Lung microvascular endothelial cell (primary cell): Measurements from ENCODE around the gene NTRK3. TPM values are rescaled to one million over a fixed set of nuclear protein-coding genes. Genes with fewer than 3 reads are reported as not detected.
"Not testable (repeated sequence)": the region's sequence is repeated elsewhere in the genome, so short reads cannot be mapped to it uniquely, and the experiment has no call there.

Source experiments
- DNase-seq, 2 donors: peaks; one replicate each; pipeline versions ENCODE4 v3.0.0 to v3.0.0-alpha.2; 2010; ENCODE audit warnings: low read depth in 2 of 2
- total RNA-seq: library from RNA; depleted of rRNA; stranded (reverse); fragments of >200 nt; gene quantifications from 2 replicates; pipeline ENCODE4 v1.2.1, GENCODE V29; 2014

Gene NTRK3
- total RNA-seq, 1 donor from 2014 or later = not detected

DNA sequence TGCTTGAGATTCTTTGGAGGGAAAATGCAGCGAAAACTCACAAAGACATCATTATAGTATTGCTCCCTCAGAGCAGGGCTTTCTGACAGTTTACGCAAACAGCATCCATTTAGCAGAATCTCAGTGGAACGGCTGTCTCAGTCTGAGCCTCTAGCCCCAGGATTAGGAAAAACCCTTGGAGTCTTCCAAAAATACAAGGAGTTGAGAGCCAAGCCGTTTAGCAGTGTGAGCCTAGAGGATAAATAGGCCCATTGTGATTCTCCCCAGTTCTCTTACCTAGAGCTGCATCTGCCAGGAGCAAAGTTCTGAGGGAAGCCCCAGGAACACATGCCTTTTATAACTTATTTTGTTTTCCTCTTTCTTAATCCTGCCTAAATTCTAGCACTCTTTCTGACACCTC is 359.6 kb downstream of the NTRK3 start:
- no peak for DNase-seq

DNA sequence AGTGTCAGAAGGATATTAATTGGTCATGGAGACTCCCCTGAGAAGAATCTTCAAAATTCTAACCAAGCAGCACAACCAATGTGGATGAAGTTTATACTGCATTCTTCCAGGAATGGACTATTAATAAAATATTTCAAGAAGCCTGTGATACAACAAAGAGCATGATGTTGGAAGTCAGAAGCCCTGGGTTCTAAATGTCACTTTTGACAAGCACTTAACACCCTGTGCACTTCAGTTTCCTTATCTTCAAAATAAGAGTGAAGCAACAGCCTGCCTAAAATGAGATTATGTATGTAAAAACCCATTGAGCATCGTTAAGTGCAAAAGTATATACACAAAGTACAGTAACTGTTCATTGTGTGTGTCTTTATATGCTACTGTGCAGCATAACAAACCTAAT is 369.4 kb downstream of the NTRK3 start:
- no peak for DNase-seq

DNA sequence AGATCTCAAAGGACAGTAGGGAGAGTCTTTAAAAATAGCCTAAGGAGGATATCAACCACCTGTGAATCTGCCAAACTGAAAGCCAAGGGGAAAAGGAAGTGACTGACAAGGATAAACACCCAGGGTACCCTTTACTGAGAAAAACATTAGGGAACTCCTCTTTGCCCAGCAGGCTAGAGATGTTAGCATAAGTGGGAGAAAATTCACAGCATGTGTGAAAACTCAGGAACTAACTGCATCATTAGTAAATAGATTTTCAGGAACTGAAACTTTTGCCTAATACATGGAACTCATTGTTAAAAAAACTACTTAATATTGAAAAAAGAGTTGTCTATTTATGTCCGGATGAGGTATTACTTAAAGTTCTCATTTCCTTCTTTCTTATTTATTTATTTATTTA is 375.5 kb downstream of the NTRK3 start:
- DNase-seq = no peak

DNA sequence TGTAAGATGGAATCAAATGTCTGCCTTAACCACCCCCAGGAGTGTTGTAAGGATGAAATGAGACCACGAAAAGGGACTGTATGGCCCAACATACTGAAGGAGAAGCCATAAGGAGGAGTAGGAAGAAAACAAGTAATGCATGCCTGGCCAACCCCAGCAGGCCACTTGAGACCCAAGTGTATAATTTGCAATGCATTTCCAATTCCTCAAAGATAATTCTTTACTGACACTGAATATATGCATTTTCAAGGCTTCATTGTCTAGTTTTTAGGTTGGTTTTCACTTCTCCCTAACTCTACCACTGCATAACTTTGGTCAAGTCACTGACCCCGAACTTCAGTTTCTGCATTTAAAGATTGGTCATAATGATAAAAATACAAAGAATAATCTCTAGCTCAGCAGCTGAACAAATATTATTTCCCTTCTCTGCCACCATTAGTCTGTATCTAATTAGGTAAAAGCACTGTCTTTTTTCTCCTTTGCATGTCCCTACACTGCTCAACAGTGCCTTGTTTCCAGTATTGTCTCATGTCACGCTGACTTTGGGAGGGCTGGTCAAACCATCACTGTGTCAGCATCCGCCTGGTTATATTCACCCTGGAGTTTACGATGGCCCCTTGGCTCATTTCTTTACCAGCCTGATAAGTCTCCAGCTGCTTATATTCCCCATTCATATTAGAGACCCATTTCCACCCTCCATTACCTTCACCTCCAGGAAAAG is 378.6 kb downstream of the NTRK3 start:
- no peak for DNase-seq

DNA sequence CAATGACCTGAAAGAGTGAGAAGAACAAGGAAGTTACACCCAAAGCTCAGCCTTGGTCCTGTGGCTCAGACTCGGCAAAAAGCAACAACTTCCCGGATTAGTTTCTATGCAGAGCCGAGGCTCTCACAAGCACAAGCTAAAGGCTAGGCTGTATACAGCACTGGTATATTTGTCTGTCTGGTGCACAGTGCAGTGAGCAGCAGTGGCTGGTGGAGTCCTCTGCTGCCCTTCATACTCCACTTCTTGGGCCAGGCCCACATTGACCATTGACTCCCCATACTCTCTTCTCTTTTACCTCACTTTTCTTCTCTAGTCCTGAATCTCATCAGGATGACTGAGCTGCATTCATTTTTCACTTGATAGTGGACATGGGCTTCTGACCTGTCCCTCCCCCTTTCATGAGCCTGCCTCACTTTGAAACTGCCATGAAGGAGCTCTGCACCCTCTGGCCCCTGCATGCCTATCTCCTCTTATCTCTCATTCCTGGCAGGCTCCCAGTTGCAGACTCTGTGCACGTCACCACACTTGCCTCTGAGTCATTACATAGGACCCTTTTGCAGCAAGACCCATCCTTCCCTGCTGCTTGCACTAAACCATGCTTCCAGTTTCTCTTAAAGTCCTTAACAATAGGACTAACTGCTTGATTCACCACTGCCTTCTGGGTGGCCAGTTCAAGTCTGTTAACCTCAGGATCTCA is 379.3 kb downstream of the NTRK3 start:
- no peak for DNase-seq

DNA sequence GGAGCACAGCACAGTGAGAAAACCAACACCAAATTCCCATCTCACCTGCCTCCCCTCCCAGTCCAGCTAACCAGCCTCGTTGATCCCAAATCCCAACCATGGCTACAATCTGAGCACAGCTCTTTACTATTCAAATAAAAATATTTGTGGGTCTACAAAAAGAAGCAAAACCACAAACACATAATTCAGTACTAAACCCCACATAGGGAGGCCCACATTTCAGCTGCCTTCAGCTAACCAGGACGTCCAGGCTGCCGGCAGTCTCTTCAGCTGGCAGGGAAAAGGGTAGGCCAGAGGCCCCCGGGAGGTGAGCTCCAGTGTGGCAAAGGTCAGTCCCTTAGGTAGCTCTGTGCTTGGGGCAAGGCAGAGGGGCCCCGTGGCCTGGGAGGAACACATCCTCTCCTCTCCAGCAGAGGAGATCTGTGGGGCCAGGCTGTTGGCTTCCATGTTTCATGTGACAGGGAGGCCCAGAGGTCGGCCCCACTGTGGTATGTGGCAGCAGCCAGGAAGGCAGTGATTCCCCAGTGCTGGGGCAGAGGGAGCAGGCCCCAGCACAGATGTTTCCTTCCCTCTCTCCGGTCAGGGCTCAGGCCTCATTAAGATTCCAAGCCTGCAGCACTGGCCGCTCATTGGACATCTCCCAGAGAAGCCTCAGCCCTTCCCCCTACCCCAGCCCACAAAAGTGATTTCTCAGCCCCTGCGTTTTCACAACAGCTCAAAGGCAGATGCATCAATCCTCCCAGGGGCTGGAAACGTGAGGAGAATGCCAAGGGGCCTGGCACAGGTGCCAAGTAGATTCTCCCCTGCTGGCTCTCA is 381.4 kb downstream of the NTRK3 start:
- no peak for DNase-seq

DNA sequence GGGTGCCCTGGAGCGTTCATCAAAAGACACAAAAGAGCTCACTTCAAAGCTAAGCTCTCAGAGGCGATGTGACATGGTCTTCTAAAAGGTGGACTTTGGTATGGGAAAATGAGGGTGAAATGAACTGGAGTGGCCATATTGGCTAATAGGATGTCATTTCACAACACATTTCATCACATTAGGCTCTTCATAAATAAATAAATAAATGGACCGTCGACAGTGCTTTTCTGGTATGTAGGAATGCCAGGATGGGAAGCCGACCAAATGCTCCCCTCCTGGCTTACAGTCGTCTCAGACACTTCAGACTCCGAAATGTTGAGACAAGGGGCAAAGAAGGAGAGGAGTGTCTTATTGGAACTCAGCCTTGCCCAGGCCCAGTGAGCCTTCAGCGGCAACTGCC is 383.0 kb downstream of the NTRK3 start:
- DNase-seq = no peak

DNA sequence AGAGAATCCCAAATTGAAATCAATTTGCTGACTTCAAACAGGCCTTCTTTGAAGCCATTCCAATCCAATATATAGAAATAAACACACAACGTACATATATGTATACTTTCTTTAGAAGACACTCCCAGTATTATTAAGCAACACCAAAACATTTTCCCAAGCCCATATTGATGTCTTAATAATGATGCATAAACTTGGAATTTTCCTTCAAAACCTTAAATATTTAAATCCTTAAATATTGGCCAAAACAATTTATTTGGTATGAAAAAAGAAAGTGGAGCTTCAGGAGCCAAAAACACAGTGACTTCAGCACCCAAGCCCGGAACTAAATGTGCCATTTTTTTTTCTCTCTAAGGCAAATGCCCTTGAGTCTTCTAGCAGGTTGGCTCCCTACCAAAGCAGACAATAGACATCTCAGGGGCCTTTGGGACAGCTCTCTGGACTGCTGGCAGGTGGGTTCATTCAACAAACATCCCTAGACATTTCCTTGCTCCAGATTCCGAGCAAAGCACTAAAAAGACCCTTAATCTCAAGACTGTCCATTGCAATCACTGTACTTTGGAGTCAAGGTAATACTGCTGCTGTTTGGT is 384.7 kb downstream of the NTRK3 start:
- no peak for DNase-seq

DNA sequence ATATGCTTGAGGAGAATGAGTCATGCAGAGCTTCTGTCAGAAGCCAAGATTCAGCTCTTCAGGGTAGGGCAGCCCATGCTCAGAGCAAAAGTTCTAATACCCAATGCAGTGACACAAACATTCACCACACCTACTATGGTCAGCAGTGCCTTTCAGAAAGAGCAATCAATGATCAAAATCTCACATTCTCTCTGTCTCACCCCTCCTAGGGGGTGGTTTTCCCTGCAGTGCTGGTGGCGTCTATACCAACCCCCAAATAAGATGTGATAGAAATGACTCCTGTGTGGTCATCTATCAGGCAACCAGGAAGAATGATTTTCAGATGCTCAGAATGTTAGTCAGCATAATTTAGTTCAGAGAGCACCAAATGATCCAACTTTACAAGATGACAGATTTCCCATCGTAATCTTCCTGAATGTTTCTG is 385.3 kb downstream of the NTRK3 start:
- DNase-seq = no peak

DNA sequence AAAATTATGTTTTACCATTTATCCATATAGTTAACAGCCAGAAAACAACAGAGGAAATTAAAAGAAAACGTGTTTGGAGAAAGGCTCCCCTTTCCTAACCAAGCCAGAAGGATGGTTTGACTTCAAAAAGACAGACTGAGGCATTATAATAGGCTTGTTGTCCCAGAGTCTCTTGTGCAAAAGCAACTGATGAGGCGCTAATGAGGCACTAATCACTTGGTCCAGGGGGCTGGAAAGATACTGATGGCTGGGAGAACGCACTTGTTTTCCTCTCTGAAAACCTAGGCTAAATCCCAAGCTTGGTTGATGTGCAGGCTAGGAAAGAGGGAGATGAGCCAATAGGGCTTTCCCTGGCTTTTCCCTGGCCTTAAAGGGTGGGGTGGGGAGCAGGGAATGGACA is 389.6 kb downstream of the NTRK3 start:
- DNase-seq = no peak

DNA sequence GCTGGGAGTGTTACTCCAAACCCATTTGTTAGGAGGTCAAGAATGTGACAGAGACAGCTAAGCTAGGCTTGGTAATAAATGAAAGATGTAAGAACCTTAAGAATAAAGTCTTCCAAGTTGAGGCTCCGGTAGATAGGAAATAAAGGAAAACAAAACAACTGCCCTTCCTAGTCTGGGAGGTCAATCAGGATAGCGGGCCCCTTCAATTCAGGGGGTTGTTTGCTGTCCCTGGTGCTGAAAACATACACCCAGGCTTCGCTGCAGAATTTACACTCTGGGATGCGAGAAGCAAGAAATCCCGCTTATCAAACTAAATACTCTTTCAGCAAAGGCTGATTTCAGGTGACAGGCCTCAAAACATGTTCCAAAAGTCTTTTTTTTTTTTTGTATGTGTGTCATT is 393.4 kb downstream of the NTRK3 start:
- no peak for DNase-seq

DNA sequence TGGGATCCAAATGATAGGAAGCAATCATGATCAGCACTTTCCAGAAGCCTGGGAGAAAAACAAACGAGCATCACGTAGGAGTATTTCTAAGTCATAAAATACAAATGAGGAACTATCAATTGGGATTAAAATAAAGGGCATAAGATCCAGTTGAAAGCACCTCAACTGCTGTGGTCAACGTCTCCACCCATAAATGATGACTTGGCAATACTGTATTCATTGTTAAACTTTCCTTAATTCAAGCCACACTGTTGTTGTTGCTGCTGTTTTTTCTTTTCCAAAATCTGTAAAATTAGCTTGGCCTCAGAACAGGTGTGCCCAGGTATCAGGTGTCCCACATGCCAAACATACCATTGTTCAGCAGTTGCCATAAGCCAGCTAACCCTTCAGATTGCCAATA is 395.8 kb downstream of the NTRK3 start:
- no peak for DNase-seq

DNA sequence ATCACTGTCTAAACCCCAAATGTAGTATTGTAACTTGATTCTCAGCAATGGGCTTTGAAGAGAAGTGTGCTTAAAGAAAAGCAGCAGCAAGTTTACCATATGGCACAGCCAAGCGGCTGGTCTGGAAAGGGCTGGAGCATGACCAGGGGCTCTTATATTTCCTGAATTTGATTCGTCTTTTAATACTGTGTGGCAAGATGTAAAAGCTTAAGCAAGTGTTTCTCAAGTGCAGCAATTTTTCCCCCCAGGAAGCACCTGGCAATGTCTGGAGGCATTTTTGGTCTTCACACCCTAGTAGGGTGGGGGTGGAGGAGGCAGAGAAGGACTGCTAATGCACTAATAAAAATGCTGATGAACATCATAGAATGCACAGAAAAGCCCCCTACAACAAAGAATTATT is 397.9 kb downstream of the NTRK3 start:
- DNase-seq = no peak

DNA sequence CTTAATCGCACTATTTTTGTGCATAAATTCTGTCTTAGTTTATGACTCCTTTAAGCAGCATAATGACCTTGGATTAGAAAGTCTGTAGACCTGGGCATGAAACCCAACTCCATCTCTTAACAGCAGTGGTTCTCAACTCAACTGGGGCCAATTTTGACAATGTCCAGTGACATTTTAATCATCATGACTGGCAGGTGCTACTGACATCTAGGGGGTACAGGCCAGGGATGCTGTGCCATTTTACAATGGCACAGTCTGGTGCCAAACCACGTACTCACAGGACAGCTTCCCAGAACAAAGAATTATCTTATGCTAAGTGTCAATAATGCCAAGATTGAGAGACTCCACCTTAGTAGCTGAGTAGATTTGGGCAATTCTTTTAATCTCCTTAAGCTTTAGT is 405.0 kb downstream of the NTRK3 start:
- no peak for DNase-seq

DNA sequence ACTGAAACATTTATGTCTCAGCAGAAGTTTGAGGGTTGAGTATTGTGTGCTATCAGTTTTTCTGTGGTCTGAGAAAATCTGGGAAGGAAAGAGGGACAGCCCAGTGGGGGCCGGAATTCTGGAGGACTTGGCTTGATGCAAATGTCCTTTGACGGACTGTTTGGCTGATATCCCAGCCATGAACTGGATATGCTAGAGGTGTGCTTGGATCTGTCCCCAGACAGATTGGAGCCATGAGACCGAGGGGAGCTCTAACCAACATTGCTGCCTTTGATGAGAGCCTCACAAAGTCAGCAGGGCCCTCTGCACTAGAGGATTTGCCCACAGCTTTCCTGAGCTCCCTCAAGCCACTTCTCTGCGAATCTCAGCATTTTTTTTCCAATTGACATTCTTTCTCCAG is 405.6 kb downstream of the NTRK3 start:
- no peak for DNase-seq

DNA sequence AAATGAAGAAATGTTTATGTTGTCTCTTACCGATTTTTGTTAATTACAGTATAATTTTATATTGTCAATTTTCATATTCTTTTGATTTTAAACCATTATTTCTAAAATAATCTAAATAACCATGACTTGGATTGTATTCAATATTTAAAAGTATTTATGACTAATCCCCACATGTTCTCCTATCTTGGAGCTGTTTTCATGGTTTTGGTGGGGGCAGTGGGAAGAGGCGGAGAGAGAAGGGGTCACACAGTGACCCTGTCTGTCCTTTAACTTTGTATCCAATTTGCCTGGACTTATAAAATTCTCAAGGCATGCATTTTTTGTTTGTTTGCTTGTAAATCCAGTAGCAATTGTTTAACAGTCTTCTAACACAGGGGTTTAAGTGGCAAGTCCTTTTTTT is 407.4 kb downstream of the NTRK3 start:
- no peak for DNase-seq

DNA sequence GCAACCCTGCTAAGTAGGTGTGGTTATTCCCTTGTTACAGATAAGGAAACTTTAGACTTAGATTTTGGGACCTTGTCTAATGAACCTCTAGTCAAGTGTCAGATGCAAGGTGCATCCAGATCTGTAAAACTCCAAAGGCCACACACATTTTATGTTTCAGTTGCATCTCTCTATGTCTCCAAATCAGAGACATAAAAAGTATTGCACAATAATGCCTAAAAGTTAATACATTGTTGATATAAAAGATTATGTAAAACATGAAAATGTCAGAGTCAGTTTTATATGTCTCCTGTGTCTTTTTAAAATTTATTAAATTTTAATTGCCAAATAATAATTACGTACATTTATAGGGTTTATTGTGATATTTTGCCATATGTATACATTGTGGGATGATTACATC is 408.5 kb downstream of the NTRK3 start:
- no peak for DNase-seq

DNA sequence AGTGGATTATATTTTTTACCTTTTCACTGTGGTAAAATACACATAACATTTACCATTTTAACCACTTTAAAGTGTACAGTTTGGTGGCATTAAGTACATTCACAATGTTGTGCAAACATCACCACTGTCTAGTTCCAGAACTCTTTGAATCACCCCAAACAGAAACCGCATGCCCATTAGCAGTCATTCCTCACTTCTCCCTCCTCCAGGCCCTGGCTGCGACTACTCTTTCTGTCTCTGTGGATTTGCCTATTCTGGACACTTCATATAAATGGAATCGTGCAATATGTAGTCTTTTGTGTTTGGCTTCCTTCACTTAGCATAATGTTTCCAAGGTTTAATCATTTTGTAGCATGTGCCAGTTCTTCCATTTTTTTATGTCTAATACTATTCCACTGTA is 409.8 kb downstream of the NTRK3 start:
- DNase-seq = no peak

DNA sequence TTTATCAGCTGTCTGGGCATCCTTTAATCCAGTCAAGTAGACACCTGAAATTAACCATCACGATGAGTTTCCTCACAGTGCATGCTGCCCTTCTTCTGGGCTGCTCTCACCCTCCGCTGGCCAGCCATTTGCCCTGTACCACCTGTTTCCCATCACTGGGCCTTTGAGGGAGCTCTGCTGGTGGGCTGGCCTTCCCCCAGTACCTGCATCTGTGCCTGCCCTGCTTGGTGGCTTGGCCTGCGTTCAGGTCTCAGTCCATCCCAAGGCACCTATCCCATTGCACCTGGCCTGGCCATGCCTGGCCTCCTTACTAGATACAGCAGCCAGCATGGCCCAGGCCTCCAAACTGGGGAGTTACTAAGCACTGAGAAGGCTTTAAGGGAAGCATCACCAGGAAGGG is 413.2 kb downstream of the NTRK3 start:
- no peak for DNase-seq

DNA sequence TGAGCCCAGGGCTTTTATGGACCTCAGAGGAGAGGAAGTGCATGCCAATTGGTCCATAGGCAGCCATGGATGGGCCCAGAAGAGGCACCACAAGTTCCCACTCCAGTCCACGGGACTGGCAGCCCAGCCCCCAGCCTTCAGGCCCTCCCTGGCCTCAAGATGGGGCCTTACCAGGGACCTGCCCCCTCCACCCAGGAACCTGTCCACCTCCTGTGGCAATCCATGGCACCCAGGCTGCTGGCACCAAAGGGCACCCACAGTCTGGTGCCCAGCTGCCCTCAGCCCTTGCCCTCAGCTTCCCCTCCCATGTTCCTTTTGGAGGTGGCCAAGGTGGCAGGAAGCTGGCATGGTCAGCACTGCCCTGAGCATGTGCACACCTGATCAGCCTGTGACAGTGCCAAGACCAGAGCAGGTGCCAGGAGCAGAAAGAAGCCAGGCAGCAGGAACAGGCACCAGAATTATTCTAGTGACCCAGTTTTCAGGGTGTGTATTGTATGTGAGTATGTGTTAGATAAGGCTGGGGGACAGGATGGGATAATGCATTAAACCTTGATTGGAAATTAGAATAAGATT is 415.0 kb downstream of the NTRK3 start:
- DNase-seq = no peak

DNA sequence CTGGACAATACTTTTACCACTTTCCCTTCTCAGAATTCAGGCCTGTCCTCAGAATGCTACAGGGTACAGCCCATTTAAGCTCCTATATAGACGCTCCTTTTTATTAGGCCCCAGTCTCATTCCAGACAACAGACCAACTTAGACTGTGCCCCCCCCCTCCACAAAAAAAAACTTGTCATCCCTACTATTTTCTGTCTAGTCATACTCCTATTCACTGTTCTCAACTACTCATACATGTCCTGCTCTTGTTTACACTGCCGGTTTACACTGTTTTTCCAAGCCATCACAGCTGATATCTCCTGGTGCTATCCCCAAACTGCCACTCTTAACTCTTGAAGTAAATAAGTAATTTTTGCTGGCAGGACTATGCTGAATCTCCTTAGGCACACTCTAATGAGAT is 420.7 kb downstream of the NTRK3 start:
- DNase-seq = not testable (repeated sequence)

DNA sequence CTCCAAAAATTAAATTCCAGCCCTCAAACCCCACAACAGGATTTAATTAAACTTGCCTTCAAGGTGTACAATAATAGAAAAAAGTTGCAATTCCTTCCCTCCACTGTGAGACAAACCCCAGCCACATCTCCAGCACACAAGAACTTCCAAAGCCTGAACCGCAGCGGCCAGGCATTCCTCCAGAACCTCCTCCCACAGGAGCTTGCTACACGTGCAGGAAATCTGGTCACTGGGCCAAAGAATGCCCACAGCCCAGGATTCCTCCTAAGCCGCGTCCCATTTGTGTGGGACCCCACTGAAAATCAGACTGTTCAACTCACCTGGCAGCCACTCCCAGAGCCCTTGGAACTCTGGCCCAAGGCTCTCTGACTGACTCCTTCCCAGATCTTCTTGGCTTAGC is 423.2 kb downstream of the NTRK3 start:
- not testable (repeated sequence) for DNase-seq
